GM19023 (cell line): Measurements from ENCODE around the gene KLC1.

Source experiments
- ATAC-seq: cut with Tn5 transposase; IDR thresholded peaks from one replicate; pipeline ENCODE4 v1.9.1; 2021; ENCODE audit warnings: mild to moderate bottlenecking, moderate library complexity; ENCODE audit not compliant: unreplicated experiment

KLC1 gene

GRCh38 chr14:103732868-103733620, 104.0 kb downstream of the KLC1 start:
- no peak for ATAC-seq

GRCh38 chr14:103733651-103734050, 104.6 kb downstream of the KLC1 start:
- ATAC-seq, result no peak

GRCh38 chr14:103734081-103734888, 105.3 kb downstream of the KLC1 start:
- ATAC-seq, result no peak

- no peak for ATAC-seq
These were observed 106.0 kb downstream of the KLC1 start for GRCh38 chr14:103735022-103735421.

- ATAC-seq, result no peak
These were observed 106.4 kb downstream of the KLC1 start for GRCh38 chr14:103735439-103735814.

GRCh38 chr14:103735815-103736545, 107.0 kb downstream of the KLC1 start:
- no peak for ATAC-seq

GRCh38 chr14:103736546-103737431, 107.8 kb downstream of the KLC1 start:
- ATAC-seq, result no peak

- no peak for ATAC-seq
These were observed 108.5 kb downstream of the KLC1 start for GRCh38 chr14:103737432-103738045.

GRCh38 chr14:103738166-103738565, 109.2 kb downstream of the KLC1 start:
- no peak for ATAC-seq

- no peak for ATAC-seq
These were observed 109.9 kb downstream of the KLC1 start for GRCh38 chr14:103738701-103739451.

GRCh38 chr14:103739466-103739792, 110.4 kb downstream of the KLC1 start:
- ATAC-seq, result no peak

GRCh38 chr14:103739793-103740501, 110.9 kb downstream of the KLC1 start:
- no peak for ATAC-seq

- no peak for ATAC-seq
These were observed 112.1 kb downstream of the KLC1 start for GRCh38 chr14:103740991-103741689.

- no peak for ATAC-seq
These were observed 112.9 kb downstream of the KLC1 start for GRCh38 chr14:103741876-103742275.

- ATAC-seq, result no peak
These were observed 113.7 kb downstream of the KLC1 start for GRCh38 chr14:103742499-103743255.

- no peak for ATAC-seq
These were observed 114.7 kb downstream of the KLC1 start for GRCh38 chr14:103743691-103744090.

GRCh38 chr14:103744621-103745395, 115.8 kb downstream of the KLC1 start:
- ATAC-seq, result no peak
